Activated CD8-positive, alpha-beta T cell treated with anti-CD3 and anti-CD28 coated beads for 36 hours (primary cell): ENCODE data around the gene SLC10A1. TPM values are rescaled to one million over a fixed set of nuclear protein-coding genes. Genes with fewer than 3 reads are reported as not detected.
"Not testable (repeated sequence)": the region's sequence is repeated elsewhere in the genome, so short reads cannot be mapped to it uniquely, and the experiment has no call there.

Experiments
- ATAC-seq: fragments of 200-7000 bp; cut with Tn5 transposase; one replicate; pipeline ENCODE4 v1.10.0; 2021; ENCODE audit warnings: mild to moderate bottlenecking, moderate library complexity
- CTCF ChIA-PET: fragments of 350-600 bp; sonication (Branson Sonifier 250); formaldehyde crosslinking; loops from one replicate; lab custom pipeline; 2021; ENCODE audit warnings: antibody characterized with exemption; lab: Charles Lee
- POLR2A ChIA-PET: fragments of 350-600 bp; sonication (Branson Sonifier 250); formaldehyde crosslinking; loops from one replicate; lab custom pipeline; 2021; ENCODE audit warnings: antibody characterized with exemption; lab: Charles Lee
- DNase-seq: peaks from one replicate; pipeline ENCODE4 v3.0.0-alpha.2; 2020
- H3K27ac Mint-ChIP-seq: one replicate; pipeline ENCODE4 v1.8.0; 2021; ENCODE audit warnings: mild to moderate bottlenecking, mixed read lengths
- H3K27me3 Mint-ChIP-seq: one replicate; pipeline ENCODE4 v1.8.0; 2021; ENCODE audit warnings: mixed read lengths
- H3K36me3 Mint-ChIP-seq: one replicate; pipeline ENCODE4 v1.8.0; 2021; ENCODE audit warnings: low read depth, mixed read lengths
- H3K4me1 Mint-ChIP-seq: one replicate; pipeline ENCODE4 v1.8.0; 2021; ENCODE audit warnings: low read depth, mixed read lengths
- H3K4me3 Mint-ChIP-seq: one replicate; pipeline ENCODE4 v1.8.0; 2021; ENCODE audit warnings: mild to moderate bottlenecking, moderate library complexity, mixed read lengths
- H3K9me3 Mint-ChIP-seq: one replicate; pipeline ENCODE4 v1.8.0; 2021; ENCODE audit warnings: mixed read lengths
- intact Hi-C: fragments of 100-400 bp; cut with micrococcal nuclease; formaldehyde crosslinking; loops from one replicate; pipeline ENCODE4 v1.10.0; 2022
- total RNA-seq, 2 experiments: library from RNA; stranded (reverse); gene quantifications; one replicate each; pipeline ENCODE4 v1.2.3, GENCODE V29; 2021
- TF ChIP-seq, protein P1 (sequence below): fragments of 200-600 bp; IDR thresholded peaks from one replicate; pipeline ENCODE4 v1.8.0; 2022; ENCODE audit warnings: antibody characterized with exemption, mild to moderate bottlenecking

SLC10A1 gene
- total RNA-seq, 2 experiments from 2014 or later = not detected

DNA sequence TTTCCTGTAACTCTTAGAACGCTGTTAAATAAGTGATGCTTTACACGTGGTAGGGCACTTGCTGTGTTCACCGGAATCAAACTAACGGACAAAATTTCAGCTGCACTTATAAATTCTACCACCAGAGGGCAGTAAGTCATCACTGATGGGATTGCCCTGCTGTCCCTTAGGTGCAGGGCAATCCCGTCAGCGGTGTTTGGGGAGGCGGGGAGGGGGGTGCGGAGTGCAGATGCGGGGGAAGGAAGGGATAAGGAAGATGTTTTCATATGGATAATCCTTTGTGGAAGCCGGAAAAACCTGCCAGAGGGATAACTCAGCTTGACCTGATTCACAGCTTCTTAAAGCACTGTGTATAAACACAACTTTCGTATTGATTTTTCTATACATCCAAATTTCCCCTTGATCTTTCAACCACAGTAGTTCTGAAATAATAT, 21.7 kb upstream of the SLC10A1 start:
- Mint-ChIP-seq H3K4me3 (no peak overlapping the region), H3K9me3 (no peaks in the 10 kb centered on the region), H3K27me3 (peaks cover 2% of the 10 kb centered on the region), H3K27ac (no peak overlapping the region), H3K36me3 (no peaks in the 10 kb centered on the region), H3K4me1 (no peaks in the 10 kb centered on the region)
- peak; percentile 61 for DNase-seq
- ATAC-seq = peak; percentile 88
- CTCF ChIA-PET = interaction anchor here (0.7 to 6.3 kb wide), 28 partner anchors 8 to 499 kb away, joined by 3 to 71 read pairs (median 5); no protein-coding TSS in a partner anchor
- intact Hi-C loops = loop anchor here (2.0 kb wide), 2 partner anchors 208 to 256 kb away; no protein-coding TSS in a partner anchor
- TF ChIP-seq, protein P1, sequence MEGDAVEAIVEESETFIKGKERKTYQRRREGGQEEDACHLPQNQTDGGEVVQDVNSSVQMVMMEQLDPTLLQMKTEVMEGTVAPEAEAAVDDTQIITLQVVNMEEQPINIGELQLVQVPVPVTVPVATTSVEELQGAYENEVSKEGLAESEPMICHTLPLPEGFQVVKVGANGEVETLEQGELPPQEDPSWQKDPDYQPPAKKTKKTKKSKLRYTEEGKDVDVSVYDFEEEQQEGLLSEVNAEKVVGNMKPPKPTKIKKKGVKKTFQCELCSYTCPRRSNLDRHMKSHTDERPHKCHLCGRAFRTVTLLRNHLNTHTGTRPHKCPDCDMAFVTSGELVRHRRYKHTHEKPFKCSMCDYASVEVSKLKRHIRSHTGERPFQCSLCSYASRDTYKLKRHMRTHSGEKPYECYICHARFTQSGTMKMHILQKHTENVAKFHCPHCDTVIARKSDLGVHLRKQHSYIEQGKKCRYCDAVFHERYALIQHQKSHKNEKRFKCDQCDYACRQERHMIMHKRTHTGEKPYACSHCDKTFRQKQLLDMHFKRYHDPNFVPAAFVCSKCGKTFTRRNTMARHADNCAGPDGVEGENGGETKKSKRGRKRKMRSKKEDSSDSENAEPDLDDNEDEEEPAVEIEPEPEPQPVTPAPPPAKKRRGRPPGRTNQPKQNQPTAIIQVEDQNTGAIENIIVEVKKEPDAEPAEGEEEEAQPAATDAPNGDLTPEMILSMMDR = peak; percentile 67
- POLR2A ChIA-PET = interaction anchor here (1.0 kb wide), 1 partner anchor 26 kb away, joined by 3 read pairs; no protein-coding TSS in a partner anchor

DNA sequence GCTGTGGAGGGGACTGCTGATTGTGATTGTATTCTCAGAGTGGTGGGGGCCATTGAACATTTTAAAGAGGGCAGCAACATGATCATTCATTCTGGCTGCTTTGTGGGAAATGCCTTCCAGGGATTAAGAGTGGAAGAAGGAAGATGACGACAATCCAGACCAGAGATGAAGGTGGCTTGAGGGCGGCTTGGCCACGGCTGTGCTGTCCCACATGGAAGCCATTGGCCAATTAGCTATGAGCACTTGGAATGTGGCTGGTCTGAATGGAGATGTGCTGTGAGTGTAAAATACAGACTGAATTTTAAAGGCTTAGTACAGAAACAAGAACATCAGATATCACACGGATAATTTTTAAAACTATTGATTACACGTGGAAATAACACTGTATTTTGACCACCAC, 19.2 kb upstream of the SLC10A1 start:
- H3K9me3 Mint-ChIP-seq = no peaks in the 10 kb centered on the region
- ATAC-seq (no peak), DNase-seq (no peak)
- H3K27ac Mint-ChIP-seq = no peak overlapping the region
- H3K4me3 Mint-ChIP-seq = no peak overlapping the region
- peaks cover 2% of the 10 kb centered on the region for H3K27me3 Mint-ChIP-seq
- no peaks in the 10 kb centered on the region for H3K36me3 Mint-ChIP-seq
- intact Hi-C loops = no loop called here
- POLR2A ChIA-PET = no interaction called here
- no peaks in the 10 kb centered on the region for H3K4me1 Mint-ChIP-seq
- CTCF ChIA-PET = interaction anchor here (6.3 kb wide), 1 partner anchor 212 kb away, joined by 71 read pairs; no protein-coding TSS in a partner anchor
- TF ChIP-seq, protein P1 = no peak

DNA sequence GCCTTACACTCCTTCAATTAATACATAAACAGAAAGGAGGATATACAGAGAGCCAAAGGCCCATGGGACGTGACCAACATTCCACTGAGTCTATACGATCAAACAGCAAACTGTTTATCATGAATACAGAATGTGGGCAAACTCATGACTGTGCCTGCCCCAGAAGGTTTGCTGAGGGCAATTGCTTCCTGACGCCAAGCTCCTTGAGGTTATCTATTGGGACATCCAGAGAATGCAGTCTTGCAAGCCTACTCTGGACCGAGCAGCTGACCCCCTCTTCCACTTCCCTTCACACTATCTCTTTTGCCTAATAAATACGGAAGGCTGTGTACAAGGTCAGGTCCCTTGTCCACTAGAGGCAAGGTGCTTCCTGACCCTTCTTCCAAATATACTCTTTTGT, 18.5 kb upstream of the SLC10A1 start:
- no peak overlapping the region for H3K27ac Mint-ChIP-seq
- H3K9me3 Mint-ChIP-seq = no peaks in the 10 kb centered on the region
- H3K27me3 Mint-ChIP-seq = peaks cover 2% of the 10 kb centered on the region
- ATAC-seq (no peak), DNase-seq (no peak)
- intact Hi-C loops = no loop called here
- no peaks in the 10 kb centered on the region for H3K4me1 Mint-ChIP-seq
- ChIA-PET CTCF (interaction anchor here (6.3 kb wide), 1 partner anchor 213 kb away, joined by 71 read pairs; no protein-coding TSS in a partner anchor), POLR2A (no interaction called here)
- no peaks in the 10 kb centered on the region for H3K36me3 Mint-ChIP-seq
- TF ChIP-seq, protein P1 = no peak
- no peak overlapping the region for H3K4me3 Mint-ChIP-seq

DNA sequence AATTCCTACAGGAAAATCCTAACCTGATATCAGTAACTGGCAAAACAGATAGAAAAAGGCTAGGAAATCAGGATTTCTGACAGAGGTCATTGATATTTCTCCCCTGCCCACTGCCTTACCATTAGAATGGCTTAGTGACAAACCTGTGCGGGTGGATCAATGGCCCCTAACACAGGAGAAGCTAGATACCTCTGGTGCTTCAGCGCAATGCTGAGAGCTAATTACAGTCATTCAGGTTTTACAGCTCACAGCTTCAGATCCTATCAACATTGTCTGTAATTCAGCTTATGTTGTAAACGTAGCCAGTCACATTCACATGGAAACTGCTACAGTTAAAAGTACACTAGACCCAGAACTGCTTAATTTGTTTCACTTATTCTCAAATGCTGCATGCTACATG, 17.4 kb upstream of the SLC10A1 start:
- CTCF ChIA-PET = interaction anchor here (1.9 kb wide), 1 partner anchor 214 kb away, joined by 8 read pairs; no protein-coding TSS in a partner anchor
- no peak for ATAC-seq
- H3K4me3 Mint-ChIP-seq = no peak overlapping the region
- intact Hi-C loops = no loop called here
- no peak for DNase-seq
- POLR2A ChIA-PET = no interaction called here
- H3K27me3 Mint-ChIP-seq = peaks cover 2% of the 10 kb centered on the region
- no peaks in the 10 kb centered on the region for H3K36me3 Mint-ChIP-seq
- H3K4me1 Mint-ChIP-seq = no peaks in the 10 kb centered on the region
- H3K9me3 Mint-ChIP-seq = no peaks in the 10 kb centered on the region
- TF ChIP-seq, protein P1 = no peak
- no peak overlapping the region for H3K27ac Mint-ChIP-seq

DNA sequence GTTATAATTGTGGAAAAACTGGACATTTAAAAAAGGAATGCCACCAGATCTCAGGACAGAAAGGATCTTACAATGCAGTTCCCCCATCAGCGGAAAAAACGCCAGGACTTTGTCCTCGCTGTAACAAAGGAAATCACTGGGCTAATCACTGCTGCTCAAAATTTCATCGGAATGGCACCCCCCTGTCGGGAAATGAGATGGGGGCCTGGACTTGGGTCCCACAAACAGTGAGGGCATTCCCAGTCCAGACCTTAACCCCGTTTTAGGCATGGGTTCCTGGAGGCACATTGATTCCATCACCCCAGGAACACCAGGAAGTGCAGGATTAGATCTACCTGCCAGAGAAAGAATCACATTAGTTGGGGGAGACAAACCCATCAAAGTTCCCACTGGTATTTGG, 16.3 kb upstream of the SLC10A1 start:
- H3K27me3 Mint-ChIP-seq, H3K36me3 Mint-ChIP-seq, H3K4me1 Mint-ChIP-seq, intact Hi-C loops, H3K27ac Mint-ChIP-seq, H3K4me3 Mint-ChIP-seq, ATAC-seq, H3K9me3 Mint-ChIP-seq, DNase-seq: not testable (repeated sequence)
- ChIA-PET POLR2A (interaction anchor here (0.6 kb wide), 1 partner anchor 411 kb away, joined by 3 read pairs; no protein-coding TSS in a partner anchor), CTCF (interaction anchor here (1.9 kb wide), 1 partner anchor 215 kb away, joined by 8 read pairs; no protein-coding TSS in a partner anchor)
